Stimulated activated naive CD8-positive, alpha-beta T cell treated with anti-CD3 and anti-CD28 coated beads, Interleukin-15, Interleukin-2, amounts not matched to agents 100 ng/mL and 50 ng/mL, for 24 hours (primary cell): ENCODE measurements around the gene CCN6.
A peak's percentile ranks its signal among the peaks of the same experiment; 100 is the strongest.
"Not testable (repeated sequence)": the region's sequence is repeated elsewhere in the genome, so short reads cannot be mapped to it uniquely, and the experiment has no call there.

Experiments
- H3K27ac Mint-ChIP-seq: one replicate; pipeline ENCODE4 v1.8.0; 2021; ENCODE audit warnings: mild to moderate bottlenecking, mixed read lengths
- H3K27me3 Mint-ChIP-seq: one replicate; pipeline ENCODE4 v1.8.0; 2021; ENCODE audit warnings: mixed read lengths
- H3K36me3 Mint-ChIP-seq: one replicate; pipeline ENCODE4 v1.8.0; 2021; ENCODE audit warnings: low read depth, mixed read lengths
- H3K4me1 Mint-ChIP-seq: one replicate; pipeline ENCODE4 v1.8.0; 2021; ENCODE audit warnings: low read depth, mixed read lengths
- H3K4me3 Mint-ChIP-seq: one replicate; pipeline ENCODE4 v1.8.0; 2021; ENCODE audit warnings: mild to moderate bottlenecking, mixed read lengths
- H3K9me3 Mint-ChIP-seq: one replicate; pipeline ENCODE4 v1.8.0; 2021; ENCODE audit warnings: mixed read lengths

The CCN6 gene

DNA sequence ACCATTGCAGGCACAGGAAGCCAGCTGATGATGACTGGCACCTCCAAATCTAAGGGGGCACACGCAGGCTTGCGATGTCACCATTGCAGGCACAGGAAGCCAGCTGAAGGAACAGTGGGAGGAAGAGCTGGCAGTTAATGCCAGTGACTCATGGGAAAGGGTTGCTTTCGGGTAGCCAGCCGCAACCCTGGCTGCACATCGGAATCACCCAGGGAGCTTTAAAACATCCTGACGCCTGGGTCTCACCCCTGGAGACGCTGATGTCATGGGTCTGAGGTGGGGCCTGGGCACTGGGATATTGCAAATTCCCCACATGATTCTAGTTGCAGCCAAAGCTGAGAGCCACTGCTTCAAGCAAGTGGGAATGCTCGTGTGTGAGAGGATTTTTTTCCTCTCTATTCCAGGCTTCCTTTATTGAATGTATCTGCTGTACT is 16.1 kb upstream of the CCN6 start:
- peak overlapping the region; percentile 81 for H3K27ac Mint-ChIP-seq
- no peak overlapping the region for H3K4me3 Mint-ChIP-seq
- H3K36me3 Mint-ChIP-seq: no peaks in the 10 kb centered on the region
- no peaks in the 10 kb centered on the region for H3K9me3 Mint-ChIP-seq
- H3K4me1 Mint-ChIP-seq: peaks cover 93% of the 10 kb centered on the region
- H3K27me3 Mint-ChIP-seq: no peaks in the 10 kb centered on the region

DNA sequence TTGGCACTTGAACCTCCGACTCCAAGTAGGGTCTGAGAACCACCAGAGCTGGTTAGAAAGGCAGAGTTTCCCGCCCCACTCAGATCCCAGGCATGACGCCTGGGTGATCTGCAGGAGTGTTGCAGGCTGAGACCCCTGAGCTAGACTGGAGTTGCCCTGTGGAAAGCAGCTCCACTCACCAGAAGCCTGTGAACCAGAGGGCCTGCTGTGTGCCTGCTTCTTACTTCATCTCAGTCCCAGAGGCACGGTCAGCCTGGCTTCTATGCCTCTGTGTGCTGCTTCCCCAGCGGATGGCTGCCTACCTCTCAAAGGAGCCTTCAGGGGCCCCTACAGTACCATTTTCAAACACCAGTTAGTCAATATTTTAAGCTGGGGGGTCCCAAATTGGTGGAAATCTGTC is 15.6 kb upstream of the CCN6 start:
- peak overlapping the region; percentile 81 for H3K27ac Mint-ChIP-seq
- no peaks in the 10 kb centered on the region for H3K36me3 Mint-ChIP-seq
- no peaks in the 10 kb centered on the region for H3K9me3 Mint-ChIP-seq
- peaks cover 92% of the 10 kb centered on the region for H3K4me1 Mint-ChIP-seq
- no peak overlapping the region for H3K4me3 Mint-ChIP-seq
- no peaks in the 10 kb centered on the region for H3K27me3 Mint-ChIP-seq

DNA sequence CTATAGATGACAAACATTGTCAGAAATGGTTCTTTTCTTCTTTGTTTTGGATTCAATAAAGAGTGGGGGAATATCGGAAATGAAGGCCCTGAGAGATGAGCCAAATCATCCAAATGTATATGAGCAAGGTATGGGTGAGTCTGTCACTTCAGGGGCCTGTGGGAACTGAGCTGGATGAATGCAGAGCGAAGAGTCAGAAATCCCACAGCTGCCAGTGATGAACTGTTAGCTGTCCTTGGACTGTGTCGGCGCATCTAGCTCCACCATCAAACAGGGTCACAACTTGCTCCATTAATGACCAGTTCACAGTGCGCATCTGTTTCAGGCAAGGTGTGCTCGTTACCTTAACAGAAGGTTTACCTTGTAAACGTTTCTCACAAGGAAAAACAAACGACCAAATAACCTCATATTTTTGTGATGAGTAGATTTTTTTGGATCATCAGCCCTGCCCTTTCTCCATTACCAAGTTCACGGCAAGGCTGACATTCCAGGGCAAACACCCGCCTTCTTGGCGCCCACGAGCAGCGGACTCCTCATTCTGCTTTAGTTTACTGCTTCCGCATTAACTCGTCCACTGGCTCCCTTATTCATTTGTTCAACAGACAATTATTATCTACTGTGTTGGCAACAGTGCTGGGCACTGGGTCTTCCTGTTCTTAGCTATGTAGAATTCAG is 15.0 kb upstream of the CCN6 start:
- H3K4me3 Mint-ChIP-seq: no peak overlapping the region
- no peaks in the 10 kb centered on the region for H3K27me3 Mint-ChIP-seq
- no peaks in the 10 kb centered on the region for H3K9me3 Mint-ChIP-seq
- H3K36me3 Mint-ChIP-seq: no peaks in the 10 kb centered on the region
- H3K27ac Mint-ChIP-seq: peak overlapping the region; percentile 81
- peaks cover 89% of the 10 kb centered on the region for H3K4me1 Mint-ChIP-seq

DNA sequence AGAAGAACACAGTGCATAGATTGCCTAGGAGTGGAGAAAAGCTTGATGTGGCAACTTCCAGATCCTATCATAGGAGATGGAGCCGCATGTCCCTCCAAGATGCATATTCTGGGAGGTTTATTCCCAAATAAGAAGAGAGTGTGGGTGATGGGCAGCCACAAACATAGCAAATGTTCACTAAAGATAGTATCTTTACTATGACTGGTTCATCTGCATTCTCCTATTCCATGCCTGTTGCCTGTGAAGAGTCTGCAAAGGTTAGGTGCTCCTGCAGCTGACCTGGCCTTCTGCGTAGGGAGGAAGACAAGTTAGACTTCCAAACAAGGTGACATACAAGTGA is 14.5 kb upstream of the CCN6 start:
- Mint-ChIP-seq H3K4me1 (peaks cover 89% of the 10 kb centered on the region), H3K27me3 (no peaks in the 10 kb centered on the region), H3K4me3 (no peak overlapping the region), H3K9me3 (no peaks in the 10 kb centered on the region), H3K27ac (peak overlapping the region; percentile 64), H3K36me3 (no peaks in the 10 kb centered on the region)

DNA sequence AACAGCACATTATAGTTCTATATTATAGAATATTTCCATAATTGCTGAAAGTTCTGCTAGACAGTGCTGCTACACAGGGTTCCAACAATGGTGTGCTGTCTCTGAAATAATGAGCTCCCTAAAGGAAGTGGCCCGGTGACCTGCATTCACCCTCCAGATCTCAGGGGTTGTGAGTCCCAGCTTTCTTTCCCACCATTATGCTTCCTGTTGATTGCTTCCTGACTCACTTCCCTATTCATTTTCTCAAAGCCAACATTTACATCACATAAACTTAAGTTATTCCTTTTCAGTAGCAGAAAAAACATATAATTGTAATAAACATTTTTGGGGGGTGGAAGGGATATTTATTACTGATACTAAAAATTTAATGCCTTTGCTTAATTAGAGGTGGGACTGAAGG is 12.9 kb upstream of the CCN6 start:
- H3K27ac Mint-ChIP-seq: peak overlapping the region; percentile 68

DNA sequence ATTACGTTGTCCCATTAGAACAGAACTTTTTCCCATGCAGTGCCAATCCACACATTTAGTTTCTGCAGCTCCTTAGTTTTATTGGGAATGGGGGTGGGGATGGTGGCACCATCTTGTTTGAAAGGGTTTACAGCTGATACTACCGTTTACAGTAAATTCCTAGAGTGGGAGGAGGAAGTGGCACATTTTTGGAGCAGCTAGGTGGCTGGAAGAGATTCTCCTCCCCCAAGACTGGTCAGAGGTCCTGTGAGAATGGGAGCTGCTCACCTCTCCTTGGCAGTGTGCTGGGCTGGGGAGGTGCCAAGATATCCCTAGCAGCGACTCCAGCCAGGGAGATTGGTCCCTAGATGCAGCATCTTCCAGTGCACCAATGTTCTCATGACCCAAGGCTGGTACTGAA is 12.4 kb upstream of the CCN6 start:
- Mint-ChIP-seq H3K4me3 (no peak overlapping the region), H3K36me3 (no peaks in the 10 kb centered on the region), H3K9me3 (no peaks in the 10 kb centered on the region), H3K27ac (peak overlapping the region; percentile 96), H3K27me3 (no peaks in the 10 kb centered on the region), H3K4me1 (peaks cover 79% of the 10 kb centered on the region)

More for the DNA sequence above, 12.9 kb upstream of the CCN6 start:
- no peaks in the 10 kb centered on the region for H3K27me3 Mint-ChIP-seq
- no peak overlapping the region for H3K4me3 Mint-ChIP-seq
- peaks cover 85% of the 10 kb centered on the region for H3K4me1 Mint-ChIP-seq
- no peaks in the 10 kb centered on the region for H3K9me3 Mint-ChIP-seq
- H3K36me3 Mint-ChIP-seq: no peaks in the 10 kb centered on the region

DNA sequence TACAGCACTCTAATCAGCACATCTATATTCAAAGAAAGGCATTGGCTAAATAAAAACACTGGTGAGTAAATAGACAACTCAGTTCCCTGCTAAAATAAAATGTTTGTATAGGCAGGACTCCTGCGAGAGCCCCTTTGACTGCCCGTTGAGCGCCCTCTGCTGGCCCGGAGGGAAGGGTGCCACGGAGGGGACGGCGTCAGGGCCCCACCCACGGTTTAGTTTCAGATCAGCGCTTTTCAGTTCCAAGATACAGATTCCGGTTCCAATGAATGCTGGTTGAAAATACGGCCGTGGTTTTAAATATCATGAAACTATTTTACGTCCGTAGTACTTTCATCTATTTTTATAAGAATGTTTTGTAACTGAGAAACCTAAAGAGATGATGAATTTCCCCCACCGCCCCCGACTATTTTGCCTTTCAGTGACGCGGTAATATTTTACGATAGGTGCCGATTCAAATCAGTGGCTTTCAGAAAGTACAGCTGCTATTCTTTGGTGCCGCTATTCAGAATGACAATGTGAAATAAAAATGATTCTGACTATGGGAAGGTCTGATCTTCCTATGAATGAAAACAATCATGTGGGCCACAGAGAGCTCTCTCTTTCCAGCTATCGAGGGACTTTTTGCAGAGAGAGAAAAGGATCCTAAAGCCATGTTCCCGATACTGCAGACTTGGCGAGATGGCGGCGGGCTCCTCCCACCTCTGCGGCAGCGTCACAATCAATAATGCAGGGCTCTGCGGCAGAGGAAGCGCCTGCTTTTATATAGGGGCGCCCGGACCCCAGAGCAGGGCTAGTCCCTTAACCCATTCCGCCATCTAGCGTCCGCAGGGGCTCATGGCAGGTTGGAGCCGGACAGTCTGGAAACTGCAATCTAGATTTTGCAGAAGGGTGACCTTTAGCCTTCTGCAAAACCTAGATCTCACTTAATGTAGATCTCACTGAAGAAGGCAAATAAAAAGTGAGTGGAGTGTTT is 10.6 kb upstream of the CCN6 start:
- no peaks in the 10 kb centered on the region for H3K36me3 Mint-ChIP-seq
- no peaks in the 10 kb centered on the region for H3K27me3 Mint-ChIP-seq
- peak overlapping the region; percentile 95 for H3K4me3 Mint-ChIP-seq
- peaks cover 61% of the 10 kb centered on the region for H3K4me1 Mint-ChIP-seq
- peak overlapping the region; percentile 96 for H3K27ac Mint-ChIP-seq
- H3K9me3 Mint-ChIP-seq: no peaks in the 10 kb centered on the region

DNA sequence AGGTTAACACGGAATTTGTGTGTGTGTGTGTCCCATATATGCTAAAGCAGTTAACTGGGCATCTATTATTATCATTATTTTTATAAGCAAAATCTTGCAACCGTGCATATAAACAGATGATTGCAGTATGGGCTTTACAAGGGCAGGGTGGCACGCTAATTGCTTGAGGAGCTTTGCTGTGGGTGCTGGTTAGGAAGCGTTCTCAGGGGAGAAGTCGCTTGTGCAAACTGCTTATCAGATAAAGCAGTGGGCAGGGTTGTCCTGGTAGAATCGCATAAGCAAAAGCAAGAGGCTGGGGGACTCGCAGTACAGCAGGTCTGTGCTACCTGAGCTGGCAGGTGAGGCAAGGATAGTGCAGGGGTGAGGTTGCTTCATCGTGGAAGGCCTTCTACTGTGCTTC is 9.7 kb upstream of the CCN6 start:
- no peaks in the 10 kb centered on the region for H3K27me3 Mint-ChIP-seq
- H3K27ac Mint-ChIP-seq: peak overlapping the region; percentile 96
- H3K4me1 Mint-ChIP-seq: peaks cover 52% of the 10 kb centered on the region
- no peaks in the 10 kb centered on the region for H3K9me3 Mint-ChIP-seq
- peak overlapping the region; percentile 95 for H3K4me3 Mint-ChIP-seq
- H3K36me3 Mint-ChIP-seq: no peaks in the 10 kb centered on the region

DNA sequence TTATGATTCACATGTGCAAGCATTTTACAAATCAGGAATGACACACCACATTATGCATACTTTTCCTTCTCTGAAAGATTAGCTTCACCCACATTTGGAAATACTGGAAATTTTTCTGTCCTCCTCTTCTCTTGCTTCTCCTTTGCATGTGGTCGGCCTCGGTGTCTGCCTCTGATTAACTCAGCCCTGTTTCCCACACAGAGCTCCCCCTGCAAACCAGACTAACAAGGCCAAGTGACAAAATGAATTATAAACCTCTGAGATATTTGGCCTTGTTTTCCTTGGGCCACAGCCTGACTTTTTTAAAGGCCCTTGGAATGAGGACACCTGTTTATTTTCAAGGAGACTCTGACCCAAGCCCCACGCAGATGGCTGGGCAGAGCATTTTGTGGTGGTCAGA is 9.0 kb upstream of the CCN6 start:
- no peaks in the 10 kb centered on the region for H3K27me3 Mint-ChIP-seq
- H3K27ac Mint-ChIP-seq: peak overlapping the region; percentile 96
- H3K4me3 Mint-ChIP-seq: no peak overlapping the region
- H3K4me1 Mint-ChIP-seq: peaks cover 46% of the 10 kb centered on the region
- no peaks in the 10 kb centered on the region for H3K36me3 Mint-ChIP-seq
- H3K9me3 Mint-ChIP-seq: no peaks in the 10 kb centered on the region

DNA sequence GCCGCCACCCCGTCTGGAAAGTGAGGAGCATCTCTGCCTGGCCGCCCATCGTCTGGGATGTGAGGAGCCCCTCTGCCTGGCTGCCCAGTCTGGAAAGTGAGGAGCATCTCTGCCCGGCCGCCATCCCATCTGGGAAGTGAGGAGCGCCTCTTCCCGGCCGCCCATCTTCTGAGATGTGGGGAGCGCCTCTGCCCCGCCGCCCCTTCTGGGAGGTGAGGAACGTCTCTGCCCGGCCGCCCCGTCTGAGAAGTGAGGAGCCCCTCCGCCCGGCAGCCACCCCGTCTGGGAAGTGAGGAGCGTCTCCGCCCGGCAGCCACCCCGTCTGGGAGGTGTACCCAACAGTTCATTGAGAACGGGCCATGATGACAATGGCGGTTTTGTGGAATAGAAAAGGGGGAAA is 6.4 kb upstream of the CCN6 start:
- not testable (repeated sequence) for H3K36me3 Mint-ChIP-seq, H3K9me3 Mint-ChIP-seq, H3K27me3 Mint-ChIP-seq, H3K27ac Mint-ChIP-seq, H3K4me3 Mint-ChIP-seq
- peaks cover 23% of the 10 kb centered on the region for H3K4me1 Mint-ChIP-seq

DNA sequence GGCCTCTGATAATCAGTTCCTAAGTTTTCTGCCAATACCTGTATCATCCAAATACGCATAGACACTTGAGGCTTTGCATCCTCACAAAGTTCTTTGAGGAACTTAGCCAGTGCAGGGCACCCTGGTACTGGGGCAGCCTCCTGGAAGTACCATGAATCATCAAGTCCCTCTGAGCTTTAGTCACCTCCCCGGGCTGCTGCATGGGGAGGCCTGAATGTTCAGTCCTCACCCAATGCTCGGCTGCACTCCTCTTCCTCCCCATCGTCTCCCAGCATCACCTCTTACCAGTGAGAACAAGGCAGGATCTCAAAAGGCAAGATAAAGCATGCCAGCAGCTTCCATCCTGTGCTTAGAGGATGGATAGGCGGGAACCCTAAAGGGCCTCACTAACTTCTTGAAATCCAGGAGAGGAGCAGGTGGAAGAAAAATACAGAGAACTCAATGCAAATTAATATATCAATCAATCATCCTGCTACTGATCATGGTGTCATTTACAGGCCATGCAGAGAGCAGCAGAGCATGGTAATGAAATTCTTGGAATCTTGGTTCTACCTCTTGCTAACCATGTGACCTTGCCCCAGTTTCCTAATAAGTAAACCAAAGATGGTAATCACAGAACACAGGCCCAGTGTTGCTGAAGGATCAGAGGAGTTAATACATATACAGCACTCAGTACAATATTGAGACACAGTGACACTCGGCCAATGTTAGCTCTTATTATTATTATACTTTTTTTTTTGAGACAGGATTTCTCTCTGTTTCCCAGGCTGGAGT is 4.7 kb upstream of the CCN6 start:
- H3K9me3 Mint-ChIP-seq: no peaks in the 10 kb centered on the region
- H3K27me3 Mint-ChIP-seq: no peaks in the 10 kb centered on the region

DNA sequence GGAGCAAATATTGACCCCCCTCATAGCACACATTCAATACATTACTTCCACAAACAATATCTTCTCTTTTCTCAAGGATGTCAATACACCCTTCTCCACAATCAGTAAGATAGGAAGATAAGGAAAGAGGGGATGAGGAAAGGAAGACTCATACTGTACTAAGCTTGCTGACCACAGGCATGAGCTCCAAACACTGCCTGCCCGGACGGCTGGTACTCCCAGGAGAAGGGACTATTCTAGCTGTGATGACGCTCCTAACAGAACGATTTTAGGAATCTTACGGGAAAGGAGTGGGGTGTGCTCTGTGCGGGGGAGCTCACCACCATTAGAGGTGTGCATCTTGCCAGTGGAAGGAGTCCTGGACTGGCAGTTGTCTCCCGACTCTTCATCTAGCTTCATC is 3.9 kb upstream of the CCN6 start:
- H3K4me3 Mint-ChIP-seq: no peak overlapping the region
- no peaks in the 10 kb centered on the region for H3K27me3 Mint-ChIP-seq
- H3K36me3 Mint-ChIP-seq: no peaks in the 10 kb centered on the region
- no peak overlapping the region for H3K27ac Mint-ChIP-seq
- H3K9me3 Mint-ChIP-seq: no peaks in the 10 kb centered on the region
- H3K4me1 Mint-ChIP-seq: peaks cover 5% of the 10 kb centered on the region

More for the DNA sequence above, 4.7 kb upstream of the CCN6 start:
- H3K27ac Mint-ChIP-seq: no peak overlapping the region
- peaks cover 13% of the 10 kb centered on the region for H3K4me1 Mint-ChIP-seq
- no peak overlapping the region for H3K4me3 Mint-ChIP-seq
- no peaks in the 10 kb centered on the region for H3K36me3 Mint-ChIP-seq

DNA sequence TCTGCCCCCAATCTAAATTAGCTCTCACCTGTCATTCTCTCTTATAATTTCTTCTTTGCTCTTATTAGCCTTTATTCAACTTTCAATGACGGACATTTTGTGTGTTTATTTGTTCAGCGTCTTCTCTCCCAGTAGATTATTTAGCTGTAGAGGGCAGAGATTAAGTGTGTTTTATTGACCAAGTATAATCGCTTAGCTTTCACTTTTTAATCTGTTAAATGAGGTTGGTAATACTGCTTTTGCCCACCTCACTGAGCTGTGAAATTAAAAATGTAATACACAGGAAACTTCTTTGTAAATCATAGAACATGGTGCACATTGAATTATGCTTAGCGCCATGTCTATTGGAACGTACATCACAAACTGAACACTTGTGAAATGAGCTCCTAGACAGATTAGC is 3.5 kb upstream of the CCN6 start:
- Mint-ChIP-seq H3K9me3 (no peaks in the 10 kb centered on the region), H3K27ac (no peak overlapping the region), H3K27me3 (no peaks in the 10 kb centered on the region), H3K4me3 (no peak overlapping the region), H3K36me3 (no peaks in the 10 kb centered on the region), H3K4me1 (peaks cover under 1% of the 10 kb centered on the region)

DNA sequence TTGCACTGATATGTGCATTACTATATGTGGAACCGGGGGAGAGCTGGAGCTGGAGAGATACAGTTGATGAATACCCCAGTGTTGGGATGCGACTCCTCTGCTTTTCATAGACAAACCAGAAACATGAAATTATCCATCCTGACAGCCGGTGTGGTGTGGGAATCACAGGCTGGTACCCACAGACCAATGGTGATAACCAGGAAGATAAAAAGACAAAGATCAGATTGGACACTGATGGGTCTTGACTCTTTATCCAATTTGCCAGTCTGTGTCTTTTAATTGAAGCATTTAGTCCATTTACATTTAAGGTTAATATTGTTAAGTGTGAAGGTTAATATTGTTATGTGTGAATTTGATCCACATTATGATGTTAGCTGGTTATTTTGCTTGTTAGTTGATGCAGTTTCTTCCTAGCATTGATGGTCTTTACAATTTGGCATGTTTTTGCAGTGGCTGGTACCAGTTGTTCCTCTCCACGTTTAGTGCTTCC is 2.6 kb upstream of the CCN6 start:
- not testable (repeated sequence) for H3K9me3 Mint-ChIP-seq, H3K36me3 Mint-ChIP-seq, H3K4me1 Mint-ChIP-seq, H3K27ac Mint-ChIP-seq, H3K27me3 Mint-ChIP-seq, H3K4me3 Mint-ChIP-seq
